Colonic mucosa (tissue), 4 donors: ENCODE data around the gene ZNF827. TPM values are rescaled to one million over a fixed set of nuclear protein-coding genes. Genes with fewer than 3 reads are reported as not detected.

Source experiments
- DNase-seq: peaks from one replicate; pipeline ENCODE4 v3.0.0-alpha.2; 2020
- H3K27ac ChIP-seq: fragments of 200-600 bp; one replicate; pipeline ENCODE4 v1.8.0; 2021
- H3K27me3 ChIP-seq: fragments of 200-600 bp; one replicate; pipeline ENCODE4 v1.8.0; 2021
- H3K36me3 ChIP-seq: fragments of 200-600 bp; one replicate; pipeline ENCODE4 v1.8.0; 2021
- H3K4me1 ChIP-seq: fragments of 200-600 bp; one replicate; pipeline ENCODE4 v1.8.0; 2021; ENCODE audit warnings: mild to moderate bottlenecking
- H3K4me3 ChIP-seq: fragments of 200-600 bp; one replicate; pipeline ENCODE4 v1.8.0; 2021
- H3K9ac ChIP-seq, 2 donors: one replicate each; pipeline ENCODE4 v1.7.0; 2013; ENCODE audit warnings: control low read depth in 2 of 2, low read depth in 2 of 2, low read length in 2 of 2
- H3K9me3 ChIP-seq: fragments of 200-600 bp; one replicate; pipeline ENCODE4 v1.8.0; 2021
- intact Hi-C: fragments of 100-400 bp; cut with DNase I; formaldehyde crosslinking; loops from one replicate; pipeline ENCODE4 v1.14.1; 2022
- total RNA-seq, 2 donors: library from RNA; stranded (reverse); fragmentation: NEBNext Ultra II Directional in 1 of 2; extraction: Animal tissue kit (Norgen Biotek cat#: 25700) in 1 of 2; gene quantifications; one replicate each; pipeline ENCODE4 v1.2.1, GENCODE V29; 2021
- TF ChIP-seq, protein P1 (sequence below): fragments of 200-600 bp; IDR thresholded peaks from one replicate; pipeline ENCODE4 v1.8.0; 2022; ENCODE audit warnings: antibody characterized with exemption, mild to moderate bottlenecking
- donor health status: healthy.
- donor health status: DM: no; HTN: no; CAD: no.
- donor health status: DM: no; HTN: no; CAD: no.

Gene ZNF827
- total RNA-seq, 2 donors from 2014 or later = 17.9 to 19.7 TPM

DNA sequence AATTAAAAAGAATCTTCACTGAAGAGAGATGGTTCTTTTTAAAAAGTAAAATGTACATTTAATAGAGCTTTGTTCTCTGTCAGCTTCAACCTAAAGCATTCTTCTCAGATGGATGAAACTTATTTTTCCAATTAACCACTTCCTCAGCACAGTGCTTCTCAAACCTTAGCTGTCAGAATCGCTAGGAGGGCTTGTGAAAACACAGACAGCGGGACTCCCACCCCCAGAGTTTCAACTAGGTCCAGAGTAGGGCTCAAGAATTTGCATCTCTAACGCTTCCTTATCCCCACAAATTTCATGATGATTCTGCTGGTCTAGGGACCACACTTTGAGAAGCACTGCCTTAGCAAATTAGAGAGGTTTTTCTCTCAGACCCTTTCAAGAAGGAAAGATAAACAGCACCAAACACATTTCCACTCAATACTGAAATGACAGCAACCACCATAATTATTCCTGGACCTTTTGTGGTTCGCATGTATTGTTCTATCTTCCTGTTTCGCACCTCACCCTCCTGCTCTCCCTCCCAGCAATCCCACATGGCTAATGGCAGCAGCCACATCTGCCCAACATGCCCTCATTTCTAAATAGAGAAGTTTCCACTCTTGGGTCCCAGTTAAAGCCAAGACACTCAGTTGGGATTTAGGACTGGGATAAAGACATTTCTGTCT, 73.2 kb downstream of the ZNF827 start:
- H3K9me3 ChIP-seq = no peaks in the 10 kb centered on the region
- intact Hi-C loops = no loop called here

DNA sequence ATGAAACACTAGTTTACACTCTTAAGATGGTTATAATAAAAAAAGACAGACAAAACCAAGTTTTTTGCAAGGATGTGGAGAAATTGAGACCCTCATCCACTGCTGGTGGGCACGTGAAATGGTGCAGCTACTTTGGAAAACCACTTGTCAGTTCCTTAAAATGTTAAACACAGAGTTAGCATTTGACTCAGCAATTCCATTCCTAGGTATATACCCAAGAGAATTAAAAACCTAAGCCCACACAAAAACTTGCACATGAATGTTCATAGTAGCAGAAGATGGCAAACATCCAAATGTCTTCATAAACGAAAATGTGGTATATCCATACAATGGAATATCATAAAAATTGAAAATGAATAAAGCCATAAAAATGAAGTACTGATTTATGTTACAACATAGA, 75.4 kb downstream of the ZNF827 start:
- TF ChIP-seq, protein P1, sequence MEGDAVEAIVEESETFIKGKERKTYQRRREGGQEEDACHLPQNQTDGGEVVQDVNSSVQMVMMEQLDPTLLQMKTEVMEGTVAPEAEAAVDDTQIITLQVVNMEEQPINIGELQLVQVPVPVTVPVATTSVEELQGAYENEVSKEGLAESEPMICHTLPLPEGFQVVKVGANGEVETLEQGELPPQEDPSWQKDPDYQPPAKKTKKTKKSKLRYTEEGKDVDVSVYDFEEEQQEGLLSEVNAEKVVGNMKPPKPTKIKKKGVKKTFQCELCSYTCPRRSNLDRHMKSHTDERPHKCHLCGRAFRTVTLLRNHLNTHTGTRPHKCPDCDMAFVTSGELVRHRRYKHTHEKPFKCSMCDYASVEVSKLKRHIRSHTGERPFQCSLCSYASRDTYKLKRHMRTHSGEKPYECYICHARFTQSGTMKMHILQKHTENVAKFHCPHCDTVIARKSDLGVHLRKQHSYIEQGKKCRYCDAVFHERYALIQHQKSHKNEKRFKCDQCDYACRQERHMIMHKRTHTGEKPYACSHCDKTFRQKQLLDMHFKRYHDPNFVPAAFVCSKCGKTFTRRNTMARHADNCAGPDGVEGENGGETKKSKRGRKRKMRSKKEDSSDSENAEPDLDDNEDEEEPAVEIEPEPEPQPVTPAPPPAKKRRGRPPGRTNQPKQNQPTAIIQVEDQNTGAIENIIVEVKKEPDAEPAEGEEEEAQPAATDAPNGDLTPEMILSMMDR = no peak
- no peak overlapping the region for H3K4me3 ChIP-seq
- intact Hi-C loops = no loop called here
- no peak overlapping the region for H3K27ac ChIP-seq
- H3K9me3 ChIP-seq = no peaks in the 10 kb centered on the region
- H3K36me3 ChIP-seq = no peaks in the 10 kb centered on the region
- H3K9ac ChIP-seq = no peak overlapping the region
- H3K4me1 ChIP-seq = no peaks in the 10 kb centered on the region
- H3K27me3 ChIP-seq = no peaks in the 10 kb centered on the region
- DNase-seq = no peak

More for the DNA sequence above, 73.2 kb downstream of the ZNF827 start:
- Histone ChIP-seq H3K27me3 (no peaks in the 10 kb centered on the region), H3K27ac (no peak overlapping the region), H3K9ac (no peak overlapping the region), H3K36me3 (no peaks in the 10 kb centered on the region), H3K4me3 (no peak overlapping the region), H3K4me1 (no peaks in the 10 kb centered on the region)
- DNase-seq = no peak
- TF ChIP-seq, protein P1 = no peak

DNA sequence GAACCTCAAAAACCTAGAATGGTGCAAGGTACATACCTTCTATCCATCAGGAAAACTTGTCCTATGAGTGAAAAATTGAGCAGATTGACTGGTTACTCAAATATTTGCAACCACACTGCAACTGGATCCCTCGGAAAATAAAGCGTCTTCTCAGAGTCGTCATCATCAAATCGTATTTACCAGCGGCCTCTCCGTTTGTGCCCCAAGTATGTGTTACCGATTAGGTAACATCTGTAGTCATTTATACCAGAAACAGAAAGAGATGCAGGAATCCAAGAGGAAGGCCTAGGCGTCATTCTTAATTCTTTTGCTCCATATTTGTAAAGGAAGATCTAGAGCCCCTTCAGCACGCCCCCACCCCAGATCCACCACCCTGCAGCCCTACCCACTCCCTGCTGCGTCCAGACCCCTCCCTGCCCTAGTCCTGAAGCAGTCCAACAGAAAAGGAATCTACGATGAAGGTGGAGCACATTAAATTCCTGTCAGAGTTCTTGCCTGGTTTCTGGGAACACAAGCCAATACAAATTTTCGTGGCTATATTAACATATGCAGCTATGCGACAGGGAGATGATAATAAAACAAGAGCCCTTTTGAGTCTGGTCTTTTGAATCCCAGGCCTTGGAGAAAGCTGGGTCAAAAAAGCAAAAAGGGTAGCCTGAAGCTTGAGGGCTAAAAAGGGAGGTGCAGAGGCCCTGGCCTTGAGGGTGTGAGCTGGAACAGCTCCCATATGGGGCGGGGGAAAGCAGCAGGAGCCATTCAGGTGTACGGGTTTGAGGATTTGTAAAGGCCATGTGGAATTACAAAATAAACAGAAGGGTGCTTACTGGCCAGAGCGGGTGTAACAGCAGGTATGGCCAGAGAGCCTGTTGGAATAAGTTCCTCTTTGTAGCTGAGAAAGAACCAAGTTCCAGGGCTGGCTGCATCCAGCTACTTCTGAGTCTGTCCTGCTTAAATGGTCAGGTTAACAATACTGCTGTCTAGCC, 77.0 kb downstream of the ZNF827 start:
- DNase-seq = no peak
- Histone ChIP-seq H3K27ac (no peak overlapping the region), H3K36me3 (no peaks in the 10 kb centered on the region), H3K9ac (no peak overlapping the region), H3K9me3 (no peaks in the 10 kb centered on the region), H3K4me1 (no peaks in the 10 kb centered on the region), H3K27me3 (no peaks in the 10 kb centered on the region), H3K4me3 (no peak overlapping the region)
- intact Hi-C loops = no loop called here
- TF ChIP-seq, protein P1 = no peak

DNA sequence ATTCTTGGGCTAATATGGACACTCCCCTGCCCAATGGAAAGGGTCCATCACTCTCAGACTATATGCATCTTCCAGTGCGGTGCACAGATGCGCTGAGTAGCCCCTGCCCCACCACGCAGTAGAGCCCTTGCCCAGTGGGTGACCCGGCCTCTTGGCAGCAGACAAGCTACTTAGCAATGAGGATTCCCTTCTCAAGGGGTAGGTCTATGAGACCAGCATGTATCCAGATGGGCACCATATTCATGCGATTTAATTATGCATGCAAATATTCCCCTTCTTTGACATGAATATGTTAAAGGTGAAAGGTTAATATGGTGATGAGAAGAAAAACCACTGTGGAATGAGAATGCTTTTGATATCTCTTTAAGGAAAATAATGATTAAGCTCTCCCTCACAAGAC, 77.7 kb downstream of the ZNF827 start:
- intact Hi-C loops = no loop called here
- no peaks in the 10 kb centered on the region for H3K9me3 ChIP-seq
- no peak overlapping the region for H3K4me3 ChIP-seq
- H3K36me3 ChIP-seq = no peaks in the 10 kb centered on the region
- H3K9ac ChIP-seq = no peak overlapping the region
- DNase-seq = no peak
- H3K27me3 ChIP-seq = no peaks in the 10 kb centered on the region
- TF ChIP-seq, protein P1 = no peak
- no peaks in the 10 kb centered on the region for H3K4me1 ChIP-seq
- H3K27ac ChIP-seq = no peak overlapping the region

DNA sequence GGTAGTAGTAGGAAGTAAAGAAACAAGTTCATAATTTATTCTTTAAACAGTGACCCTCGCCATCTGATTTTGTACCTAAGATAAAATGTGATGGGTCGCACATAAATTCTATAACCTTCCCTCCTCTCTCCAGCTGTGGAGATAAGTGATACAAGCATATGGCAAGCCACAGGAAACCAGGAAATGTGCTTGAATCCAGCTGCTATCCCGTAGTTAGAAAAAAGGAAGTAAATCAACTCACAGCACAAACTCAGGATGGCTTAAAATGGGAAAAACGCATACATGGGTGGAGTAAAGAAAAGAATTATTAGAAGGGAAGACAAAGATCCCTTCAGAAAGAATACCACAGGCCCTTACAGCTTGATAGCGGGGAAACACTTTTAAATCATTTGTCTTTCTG, 78.2 kb downstream of the ZNF827 start:
- Histone ChIP-seq H3K9ac (no peak overlapping the region), H3K4me1 (no peaks in the 10 kb centered on the region), H3K36me3 (no peaks in the 10 kb centered on the region), H3K9me3 (no peaks in the 10 kb centered on the region), H3K4me3 (no peak overlapping the region), H3K27ac (no peak overlapping the region), H3K27me3 (no peaks in the 10 kb centered on the region)
- TF ChIP-seq, protein P1 = no peak
- intact Hi-C loops = no loop called here
- no peak for DNase-seq
